Testis (tissue), 3 donors: Measurements from ENCODE around the gene SH3YL1. TPM values are rescaled to one million over a fixed set of nuclear protein-coding genes. Genes with fewer than 3 reads are reported as not detected.
A peak's percentile ranks its signal among the peaks of the same experiment; 100 is the strongest.

ENCODE experiments used
- DNase-seq: peaks from one replicate; pipeline ENCODE4 v3.0.0-alpha.2; 2019
- H3K27ac ChIP-seq, 2 donors: fragments of 200-600 bp; sonication (generic); one replicate each; pipeline ENCODE4 v1.5.1; 2019
- H3K27me3 ChIP-seq: fragments of 200-600 bp; sonication (generic); one replicate; pipeline ENCODE4 v1.5.1; 2019
- H3K36me3 ChIP-seq: fragments of 200-600 bp; sonication (generic); one replicate; pipeline ENCODE4 v1.5.1; 2017; ENCODE audit warnings: low read depth; ENCODE audit errors: missing control alignments
- H3K4me1 ChIP-seq: fragments of 200-600 bp; sonication (generic); one replicate; pipeline ENCODE4 v1.5.1; 2019
- H3K4me3 ChIP-seq, 2 donors: fragments of 200-600 bp; sonication (generic); one replicate each; pipeline ENCODE4 v1.5.1; 2017 to 2019
- H3K9me3 ChIP-seq: fragments of 200-600 bp; sonication (generic); one replicate; pipeline ENCODE4 v1.5.1; 2017
- CTCF ChIP-seq, 3 experiments: fragments of 450-650 bp in 2 of 3; fragments of 200-600 bp in 1 of 3; sonication (generic) in 1 of 3; IDR thresholded peaks; one replicate each; pipeline ENCODE4 v1.5.1; 2016 to 2019; ENCODE audit warnings: antibody characterized with exemption in 3 of 3, mild to moderate bottlenecking in 2 of 3, moderate library complexity in 1 of 3
- POLR2A ChIP-seq: fragments of 450-650 bp; IDR thresholded peaks from one replicate; pipeline ENCODE4 v1.6.1; 2017; ENCODE audit warnings: antibody characterized with exemption, mild to moderate bottlenecking, moderate library complexity
- WGBS, 2 donors: methylation state at CpG; one replicate each; pipeline ENCODE4 v1.1.5; 2018; 5-methylcytosine and 5-hydroxymethylcytosine counted together
- intact Hi-C: fragments of 100-400 bp; cut with DNase I; formaldehyde crosslinking; loops from one replicate; pipeline ENCODE4 v1.15.1; 2023; ENCODE audit warnings: low total_unique reads
- polyA plus RNA-seq: library from polyadenylated mRNA; stranded (reverse); fragments of 350-450 nt; fragmentation: Illumina TruSeq; extraction: RNeasy Lipid Tissue Mini Kit (QIAGEN cat#74804); gene quantifications from one replicate; pipeline ENCODE4 v1.2.3, GENCODE V29; 2014; ENCODE audit warnings: low read depth, low replicate concordance; ENCODE audit not compliant: insufficient read depth
- total RNA-seq, 2 donors: library from RNA; depleted of rRNA; stranded (reverse); fragments of >200 nt; gene quantifications; one replicate each; pipeline ENCODE4 v1.2.3, GENCODE V29; 2016

The SH3YL1 gene
- total and polyA plus RNA-seq, 3 donors from 2014 or later, result 55.0 to 92.3 (median 73.7) TPM

GRCh38 chr2:191311-192190 is 72.3 kb downstream of the SH3YL1 start:
- H3K4me1 ChIP-seq, result peaks cover 8% of the 10 kb centered on the region
- TF ChIP-seq POLR2A, result no peak
- no peak for TF ChIP-seq CTCF (IDR thresholded peaks at IDR 0.05)
- 88% methylated on average over 8 to 29 of the region's 29 CpGs for WGBS, 2 donors
- no peaks in the 10 kb centered on the region for H3K27me3 ChIP-seq
- no peaks in the 10 kb centered on the region for H3K9me3 ChIP-seq
- no peak for DNase-seq
- peak overlapping the region in 1 of 2 donors; percentile 11 for H3K4me3 ChIP-seq
- intact Hi-C loops, result no loop called here
- no peak overlapping the region for H3K27ac ChIP-seq
- H3K36me3 ChIP-seq, result no peaks in the 10 kb centered on the region

- DNase-seq, result no peak
- no peak overlapping the region for H3K4me3 ChIP-seq
- TF ChIP-seq POLR2A (no peak), CTCF (IDR thresholded peaks at IDR 0.05) (no peak)
- H3K27ac ChIP-seq, result no peak overlapping the region
- no peaks in the 10 kb centered on the region for H3K27me3 ChIP-seq
- WGBS, 2 donors, result 78 to 79% methylated on average over 2 of the region's 2 CpGs
- intact Hi-C loops, result no loop called here
- H3K36me3 ChIP-seq, result no peaks in the 10 kb centered on the region
- H3K9me3 ChIP-seq, result no peaks in the 10 kb centered on the region
- peaks cover 5% of the 10 kb centered on the region for H3K4me1 ChIP-seq
Observed at GRCh38 chr2:187825-188224, 76.0 kb downstream of the SH3YL1 start.

GRCh38 chr2:185221-185620 is 78.6 kb downstream of the SH3YL1 start:
- Histone ChIP-seq H3K36me3 (no peaks in the 10 kb centered on the region), H3K27ac (peak overlapping the region in 1 of 2 donors; percentile 46), H3K27me3 (no peaks in the 10 kb centered on the region), H3K4me1 (peaks cover 5% of the 10 kb centered on the region), H3K4me3 (no peak overlapping the region), H3K9me3 (no peaks in the 10 kb centered on the region)
- TF ChIP-seq POLR2A (no peak), CTCF (IDR thresholded peaks at IDR 0.05) (no peak)
- 63 to 67% methylated on average over 1 of the region's 1 CpG for WGBS, 2 donors
- no peak for DNase-seq
- intact Hi-C loops, result no loop called here

GRCh38 chr2:184695-185094 is 79.1 kb downstream of the SH3YL1 start:
- DNase-seq, result no peak
- Histone ChIP-seq H3K9me3 (no peaks in the 10 kb centered on the region), H3K4me1 (peaks cover 5% of the 10 kb centered on the region), H3K27me3 (no peaks in the 10 kb centered on the region), H3K27ac (peak overlapping the region in 1 of 2 donors; percentile 46), H3K4me3 (no peak overlapping the region), H3K36me3 (no peaks in the 10 kb centered on the region)
- TF ChIP-seq CTCF (IDR thresholded peaks at IDR 0.05) (no peak), POLR2A (no peak)
- intact Hi-C loops, result no loop called here
